H9 (cell line): ENCODE data around the gene ARHGEF25. TPM values are rescaled to one million over a fixed set of nuclear protein-coding genes. Genes with fewer than 3 reads are reported as not detected.

ENCODE experiments used
- DNase-seq: peaks from one replicate; pipeline ENCODE4 v3.0.0-alpha.2; 2017
- H2AFZ ChIP-seq: one replicate; pipeline ENCODE4 v1.6.1; 2013; ENCODE audit warnings: mild to moderate bottlenecking, low read length, control low read depth, moderate library complexity
- H2AK5ac ChIP-seq: 2 replicates; pipeline ENCODE4 v1.6.1; 2013; ENCODE audit warnings: low read length, control low read depth, mixed read lengths; ENCODE audit not compliant: insufficient read length
- H2BK120ac ChIP-seq: one replicate; pipeline ENCODE4 v1.6.1; 2013; ENCODE audit warnings: low read depth, mild to moderate bottlenecking, low read length, control low read depth, inconsistent platforms; ENCODE audit not compliant: poor library complexity, severe bottlenecking
- H2BK12ac ChIP-seq: 2 replicates; pipeline ENCODE4 v1.6.1; 2013; ENCODE audit warnings: low read length, control low read depth, mixed read lengths, low read depth; ENCODE audit not compliant: insufficient read length
- H2BK15ac ChIP-seq: 2 replicates; pipeline ENCODE4 v1.6.1; 2013; ENCODE audit warnings: low read depth, low read length, control low read depth
- H2BK20ac ChIP-seq: one replicate; pipeline ENCODE4 v1.6.1; 2013; ENCODE audit warnings: low read depth, mild to moderate bottlenecking, low read length, control low read depth, inconsistent platforms; ENCODE audit not compliant: poor library complexity, severe bottlenecking
- H2BK5ac ChIP-seq: 2 replicates; pipeline ENCODE4 v1.6.1; 2013; ENCODE audit warnings: low read length, control low read depth, mixed read lengths; ENCODE audit not compliant: insufficient read length
- H3K14ac ChIP-seq: 2 replicates; pipeline ENCODE4 v1.6.1; 2013; ENCODE audit warnings: low read length, control low read depth; ENCODE audit not compliant: insufficient read depth
- H3K18ac ChIP-seq: 2 replicates; pipeline ENCODE4 v1.6.1; 2013; ENCODE audit warnings: low read depth, mild to moderate bottlenecking, mixed read lengths, low read length, control low read depth; ENCODE audit not compliant: insufficient read length
- H3K23ac ChIP-seq: 2 replicates; pipeline ENCODE4 v1.6.1; 2013; ENCODE audit warnings: low read length, control low read depth, mixed read lengths, low read depth; ENCODE audit not compliant: insufficient read length
- H3K23me2 ChIP-seq: 2 replicates; pipeline ENCODE4 v1.6.1; 2013; ENCODE audit warnings: low read depth, mild to moderate bottlenecking, mixed read lengths, low read length, control low read depth; ENCODE audit not compliant: insufficient read length, poor library complexity, severe bottlenecking
- H3K27ac ChIP-seq: 2 replicates; pipeline ENCODE4 v1.5.1; 2013; ENCODE audit warnings: low read length, control low read depth, mixed read lengths, low read depth; ENCODE audit not compliant: insufficient read length
- H3K27me3 ChIP-seq: 2 replicates; pipeline ENCODE4 v1.6.1; 2013; ENCODE audit warnings: low read length, control low read depth, inconsistent platforms; ENCODE audit not compliant: insufficient read depth
- H3K4ac ChIP-seq: 2 replicates; pipeline ENCODE4 v1.6.1; 2013; ENCODE audit warnings: low read depth, mild to moderate bottlenecking, control low read depth, inconsistent platforms, low read length, moderate library complexity
- H3K4me1 ChIP-seq: 2 replicates; pipeline ENCODE4 v1.6.1; 2013; ENCODE audit warnings: low read length, control low read depth, inconsistent platforms; ENCODE audit not compliant: insufficient read depth
- H3K4me2 ChIP-seq: 2 replicates; pipeline ENCODE4 v1.6.1; 2013; ENCODE audit warnings: low read length, control low read depth, mixed read lengths; ENCODE audit not compliant: insufficient read length, insufficient read depth
- H3K56ac ChIP-seq: 2 replicates; pipeline ENCODE4 v1.6.1; 2013; ENCODE audit warnings: low read depth, mild to moderate bottlenecking, mixed read lengths, low read length, control low read depth; ENCODE audit not compliant: insufficient read length
- H3K79me1 ChIP-seq: 2 replicates; pipeline ENCODE4 v1.6.1; 2013; ENCODE audit warnings: low read depth, mild to moderate bottlenecking, moderate library complexity, low read length, control low read depth, inconsistent platforms; ENCODE audit not compliant: insufficient read depth, poor library complexity, severe bottlenecking
- H3K79me2 ChIP-seq: 2 replicates; pipeline ENCODE4 v1.6.1; 2013; ENCODE audit warnings: low read length, control low read depth, inconsistent platforms; ENCODE audit not compliant: insufficient read depth
- H3K9ac ChIP-seq: 2 replicates; pipeline ENCODE4 v1.6.1; 2013; ENCODE audit warnings: low read length, control low read depth, mixed read lengths; ENCODE audit not compliant: insufficient read length; ENCODE audit errors: extremely low read depth
- H3K9me3 ChIP-seq: one replicate; pipeline ENCODE4 v1.6.1; 2013; ENCODE audit warnings: low read depth, low read length, inconsistent platforms; ENCODE audit not compliant: control insufficient read depth
- H3T11ph ChIP-seq: one replicate; pipeline ENCODE4 v1.6.1; 2013; ENCODE audit warnings: mild to moderate bottlenecking, low read length, control low read depth, inconsistent platforms
- H4K20me1 ChIP-seq: one replicate; pipeline ENCODE4 v1.6.1; 2013; ENCODE audit not compliant: control insufficient read depth, insufficient read length, insufficient read depth
- H4K5ac ChIP-seq: 2 replicates; pipeline ENCODE4 v1.6.1; 2013; ENCODE audit warnings: low read depth, mild to moderate bottlenecking, mixed read lengths, low read length, control low read depth; ENCODE audit not compliant: insufficient read length
- H4K8ac ChIP-seq: replicated peaks from 2 replicates; pipeline ENCODE4 v1.6.1; 2013; ENCODE audit warnings: low read length, control low read depth, mixed read lengths, low read depth; ENCODE audit not compliant: insufficient read length
- H4K91ac ChIP-seq: 2 replicates; pipeline ENCODE4 v1.6.1; 2013; ENCODE audit warnings: low read depth, mild to moderate bottlenecking, moderate library complexity, mixed read lengths, low read length, control low read depth; ENCODE audit not compliant: insufficient read length
- H3K27ac Mint-ChIP-seq, 3 experiments: 2 replicates in 2 of 3; 3 replicates in 1 of 3; pipeline ENCODE4 v1.8.0; 2020 to 2021; ENCODE audit warnings: mixed read lengths in 3 of 3, mild to moderate bottlenecking in 1 of 3, moderate library complexity in 1 of 3
- H3K27me3 Mint-ChIP-seq: 2 replicates; pipeline ENCODE4 v1.8.0; 2021; ENCODE audit warnings: low read depth, mild to moderate bottlenecking, moderate library complexity, mixed read lengths
- H3K36me3 Mint-ChIP-seq, 3 experiments: 2 replicates in 2 of 3; 3 replicates in 1 of 3; pipeline ENCODE4 v1.8.0; 2020 to 2021; ENCODE audit warnings: low read depth in 3 of 3, mixed read lengths in 3 of 3; ENCODE audit not compliant: insufficient read depth in 1 of 3
- H3K4me1 Mint-ChIP-seq, 2 experiments: 2 replicates each; pipeline ENCODE4 v1.8.0; 2020; ENCODE audit warnings: mixed read lengths in 2 of 2
- H3K4me3 Mint-ChIP-seq, 2 experiments: 2 replicates in 1 of 2; 3 replicates in 1 of 2; pipeline ENCODE4 v1.8.0; 2020 to 2021; ENCODE audit warnings: mild to moderate bottlenecking in 2 of 2, mixed read lengths in 2 of 2, moderate library complexity in 1 of 2
- H3K9me3 Mint-ChIP-seq, 2 experiments: 2 replicates in 1 of 2; 3 replicates in 1 of 2; pipeline ENCODE4 v1.8.0; 2020; ENCODE audit warnings: mild to moderate bottlenecking in 2 of 2, mixed read lengths in 2 of 2, moderate library complexity in 1 of 2
- WGBS: extraction: QIAGEN DNeasy Blood & Tissue Kit; methylation state at CpG from one replicate; pipeline ENCODE4 v1.1.7; 2013; ENCODE audit warnings: missing lambda C conversion rate, low lambda C conversion rate, mixed read lengths; ENCODE audit not compliant: insufficient read length; ENCODE audit errors: extremely low coverage; 5-methylcytosine and 5-hydroxymethylcytosine counted together
- total RNA-seq: library from RNA; stranded (reverse); gene quantifications from 2 replicates; pipeline ENCODE4 v1.2.1, GENCODE V29; 2021
- TF ChIP-seq, protein P1 (sequence below): fragments of 200-600 bp; sonication (generic); conservative IDR thresholded peaks from 3 replicates; pipeline ENCODE4 v1.8.0; 2021; ENCODE audit warnings: antibody characterized with exemption, mild to moderate bottlenecking

ARHGEF25 gene
- total RNA-seq, 1 experiment from 2014 or later: 22.6 TPM

DNA sequence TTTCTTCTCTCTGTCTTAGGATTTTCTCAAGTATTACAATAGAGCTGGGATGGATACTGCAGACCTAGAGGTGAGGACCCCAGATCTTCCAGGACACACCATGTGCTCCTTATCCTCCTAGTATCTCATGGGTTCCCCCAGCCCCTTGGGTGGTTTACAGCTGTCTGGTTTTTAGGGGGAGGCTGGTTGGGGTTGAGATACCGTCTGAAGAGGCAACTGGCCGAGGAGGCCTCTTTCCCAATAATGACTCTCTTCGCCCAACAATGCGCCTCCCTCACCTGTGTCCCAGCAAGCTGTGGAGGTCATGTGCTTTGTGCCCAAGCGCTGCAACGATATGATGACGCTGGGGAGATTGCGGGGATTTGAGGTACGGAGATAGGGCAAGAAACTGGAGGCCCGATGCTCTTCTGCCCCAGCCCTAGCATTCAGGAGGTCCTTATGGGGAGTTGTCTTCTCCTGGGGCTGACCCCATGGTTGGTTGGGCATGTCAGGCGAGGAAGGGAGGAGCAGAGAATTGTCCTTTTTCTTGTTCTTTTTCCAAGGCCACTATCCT, 3.8 kb downstream of the ARHGEF25 start:
- H4K20me1 ChIP-seq: no peaks in the 10 kb centered on the region
- no peak overlapping the region for H3T11ph ChIP-seq
- H3K14ac ChIP-seq: no peak overlapping the region
- no peak overlapping the region for H2BK20ac ChIP-seq
- H3K36me3 Mint-ChIP-seq: peaks cover 9 to 32% (median 17%) of the 10 kb centered on the region in 3 experiments
- no peak overlapping the region for H3K9ac ChIP-seq
- no CpG with 5 or more reads among the region's 11 CpGs for WGBS
- no peak overlapping the region for H3K27ac Mint-ChIP-seq
- H2AK5ac ChIP-seq: no peak overlapping the region
- H3K79me1 ChIP-seq: no peaks in the 10 kb centered on the region
- no peaks in the 10 kb centered on the region for H3K79me2 ChIP-seq
- H2BK120ac ChIP-seq: no peak overlapping the region
- H3K4me2 ChIP-seq: no peak overlapping the region
- H3K4me3 Mint-ChIP-seq: no peak overlapping the region
- no peak overlapping the region for H4K91ac ChIP-seq
- no peak overlapping the region for H2AFZ ChIP-seq
- no peak overlapping the region for H2BK12ac ChIP-seq
- peaks cover 19% of the 10 kb centered on the region for H3K23me2 ChIP-seq
- H2BK15ac ChIP-seq: no peak overlapping the region
- no peaks in the 10 kb centered on the region for H3K4me1 ChIP-seq
- peaks cover 21 to 27% of the 10 kb centered on the region in 2 experiments for H3K4me1 Mint-ChIP-seq
- no peak overlapping the region for H3K4ac ChIP-seq
- no peak overlapping the region for H3K27ac ChIP-seq
- H3K27me3 Mint-ChIP-seq: peaks cover 51% of the 10 kb centered on the region
- H3K56ac ChIP-seq: no peak overlapping the region
- H2BK5ac ChIP-seq: no peak overlapping the region
- no peaks in the 10 kb centered on the region for H3K9me3 ChIP-seq
- H3K9me3 Mint-ChIP-seq: no peaks in the 10 kb centered on the region; a peak in 1 of 5 replicates
- peaks cover 39% of the 10 kb centered on the region for H3K27me3 ChIP-seq
- no peak overlapping the region for H3K23ac ChIP-seq
- no peak for DNase-seq
- H3K18ac ChIP-seq: no peak overlapping the region
- no peak overlapping the region for H4K5ac ChIP-seq
- no peak overlapping the region for H4K8ac ChIP-seq
- TF ChIP-seq, protein P1, sequence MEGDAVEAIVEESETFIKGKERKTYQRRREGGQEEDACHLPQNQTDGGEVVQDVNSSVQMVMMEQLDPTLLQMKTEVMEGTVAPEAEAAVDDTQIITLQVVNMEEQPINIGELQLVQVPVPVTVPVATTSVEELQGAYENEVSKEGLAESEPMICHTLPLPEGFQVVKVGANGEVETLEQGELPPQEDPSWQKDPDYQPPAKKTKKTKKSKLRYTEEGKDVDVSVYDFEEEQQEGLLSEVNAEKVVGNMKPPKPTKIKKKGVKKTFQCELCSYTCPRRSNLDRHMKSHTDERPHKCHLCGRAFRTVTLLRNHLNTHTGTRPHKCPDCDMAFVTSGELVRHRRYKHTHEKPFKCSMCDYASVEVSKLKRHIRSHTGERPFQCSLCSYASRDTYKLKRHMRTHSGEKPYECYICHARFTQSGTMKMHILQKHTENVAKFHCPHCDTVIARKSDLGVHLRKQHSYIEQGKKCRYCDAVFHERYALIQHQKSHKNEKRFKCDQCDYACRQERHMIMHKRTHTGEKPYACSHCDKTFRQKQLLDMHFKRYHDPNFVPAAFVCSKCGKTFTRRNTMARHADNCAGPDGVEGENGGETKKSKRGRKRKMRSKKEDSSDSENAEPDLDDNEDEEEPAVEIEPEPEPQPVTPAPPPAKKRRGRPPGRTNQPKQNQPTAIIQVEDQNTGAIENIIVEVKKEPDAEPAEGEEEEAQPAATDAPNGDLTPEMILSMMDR: no peak
